Thyroid gland (tissue), 4 donors: ENCODE data around the gene TCEAL1.

Experiments
- POLR2A ChIP-seq, 2 donors: fragments of 450-650 bp; IDR thresholded peaks; one replicate each; pipeline ENCODE4 v1.6.1; 2017; ENCODE audit warnings: antibody characterized with exemption in 2 of 2, mild to moderate bottlenecking in 2 of 2, moderate library complexity in 1 of 2
- TF ChIP-seq, protein P1 (sequence below), 6 experiments: fragments of 200-600 bp in 3 of 6; fragments of 450-650 bp in 3 of 6; sonication (generic) in 3 of 6; IDR thresholded peaks; one replicate each; pipeline ENCODE4 v1.5.1; 2016 to 2019; ENCODE audit warnings: antibody characterized with exemption in 6 of 6, mild to moderate bottlenecking in 2 of 6, inconsistent platforms in 1 of 6, moderate library complexity in 1 of 6

DNA sequence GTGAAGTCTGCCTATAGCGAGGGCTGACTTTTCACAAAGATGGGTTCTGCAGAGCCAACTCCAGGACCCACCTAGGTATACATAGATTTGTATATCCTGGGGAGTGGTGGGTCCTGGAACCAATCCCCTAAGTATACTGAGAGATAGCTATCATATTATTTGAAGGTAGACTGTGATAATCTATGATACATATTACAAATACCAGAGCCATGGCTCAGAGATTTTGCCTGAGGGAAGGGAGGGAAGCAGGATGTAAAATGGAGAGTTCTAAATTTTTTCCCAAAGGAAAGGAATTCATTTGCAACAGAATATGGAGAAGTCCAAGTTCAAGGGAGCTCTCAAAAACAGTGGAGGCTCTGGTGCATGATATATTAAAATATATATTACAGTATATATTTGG, 13.8 kb upstream of the TCEAL1 start:
- no peak for TF ChIP-seq POLR2A (IDR thresholded peaks at IDR 0.05)
- TF ChIP-seq, protein P1, sequence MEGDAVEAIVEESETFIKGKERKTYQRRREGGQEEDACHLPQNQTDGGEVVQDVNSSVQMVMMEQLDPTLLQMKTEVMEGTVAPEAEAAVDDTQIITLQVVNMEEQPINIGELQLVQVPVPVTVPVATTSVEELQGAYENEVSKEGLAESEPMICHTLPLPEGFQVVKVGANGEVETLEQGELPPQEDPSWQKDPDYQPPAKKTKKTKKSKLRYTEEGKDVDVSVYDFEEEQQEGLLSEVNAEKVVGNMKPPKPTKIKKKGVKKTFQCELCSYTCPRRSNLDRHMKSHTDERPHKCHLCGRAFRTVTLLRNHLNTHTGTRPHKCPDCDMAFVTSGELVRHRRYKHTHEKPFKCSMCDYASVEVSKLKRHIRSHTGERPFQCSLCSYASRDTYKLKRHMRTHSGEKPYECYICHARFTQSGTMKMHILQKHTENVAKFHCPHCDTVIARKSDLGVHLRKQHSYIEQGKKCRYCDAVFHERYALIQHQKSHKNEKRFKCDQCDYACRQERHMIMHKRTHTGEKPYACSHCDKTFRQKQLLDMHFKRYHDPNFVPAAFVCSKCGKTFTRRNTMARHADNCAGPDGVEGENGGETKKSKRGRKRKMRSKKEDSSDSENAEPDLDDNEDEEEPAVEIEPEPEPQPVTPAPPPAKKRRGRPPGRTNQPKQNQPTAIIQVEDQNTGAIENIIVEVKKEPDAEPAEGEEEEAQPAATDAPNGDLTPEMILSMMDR (IDR thresholded peaks at IDR 0.05) = no peak
